Left ventricle myocardium inferior (tissue), 1 donor: Measurements from ENCODE around the gene WFIKKN1. TPM values are rescaled to one million over a fixed set of nuclear protein-coding genes. Genes with fewer than 3 reads are reported as not detected.

Source experiments
- DNase-seq: peaks from one replicate; pipeline ENCODE4 v3.0.0-alpha.2; 2020
- H3K27ac ChIP-seq: fragments of 200-600 bp; replicated peaks from 2 replicates; pipeline ENCODE4 v1.8.0; 2021
- H3K27me3 ChIP-seq: fragments of 200-600 bp; 2 replicates; pipeline ENCODE4 v1.8.0; 2021; ENCODE audit warnings: low read depth
- H3K36me3 ChIP-seq: fragments of 200-600 bp; 2 replicates; pipeline ENCODE4 v1.8.0; 2021
- H3K4me1 ChIP-seq: fragments of 200-600 bp; 2 replicates; pipeline ENCODE4 v1.8.0; 2021
- H3K4me3 ChIP-seq: fragments of 200-600 bp; 2 replicates; pipeline ENCODE4 v1.8.0; 2021; ENCODE audit warnings: mild to moderate bottlenecking, moderate library complexity
- H3K9me3 ChIP-seq: fragments of 200-600 bp; replicated peaks from 2 replicates; pipeline ENCODE4 v1.8.0; 2021
- CTCF ChIP-seq: fragments of 200-600 bp; IDR thresholded peaks from 2 replicates; pipeline ENCODE4 v1.8.0; 2021; ENCODE audit warnings: antibody characterized with exemption, mild to moderate bottlenecking, borderline replicate concordance
- intact Hi-C: fragments of 100-400 bp; cut with micrococcal nuclease; formaldehyde crosslinking; loops from one replicate; pipeline ENCODE4 v1.11.0; 2022
- total RNA-seq: library from RNA; stranded (reverse); fragmentation: NEBNext Ultra II Directional; extraction: Animal tissue kit (Norgen Biotek cat#: 25700); gene quantifications from one replicate; pipeline ENCODE4 v1.2.1, GENCODE V29; 2021
- donor health status: DM: no; HTN: yes; CAD: no; lungs with severe emphysema.

WFIKKN1 gene
- total RNA-seq, 1 donor from 2014 or later, result 0.14 TPM

DNA sequence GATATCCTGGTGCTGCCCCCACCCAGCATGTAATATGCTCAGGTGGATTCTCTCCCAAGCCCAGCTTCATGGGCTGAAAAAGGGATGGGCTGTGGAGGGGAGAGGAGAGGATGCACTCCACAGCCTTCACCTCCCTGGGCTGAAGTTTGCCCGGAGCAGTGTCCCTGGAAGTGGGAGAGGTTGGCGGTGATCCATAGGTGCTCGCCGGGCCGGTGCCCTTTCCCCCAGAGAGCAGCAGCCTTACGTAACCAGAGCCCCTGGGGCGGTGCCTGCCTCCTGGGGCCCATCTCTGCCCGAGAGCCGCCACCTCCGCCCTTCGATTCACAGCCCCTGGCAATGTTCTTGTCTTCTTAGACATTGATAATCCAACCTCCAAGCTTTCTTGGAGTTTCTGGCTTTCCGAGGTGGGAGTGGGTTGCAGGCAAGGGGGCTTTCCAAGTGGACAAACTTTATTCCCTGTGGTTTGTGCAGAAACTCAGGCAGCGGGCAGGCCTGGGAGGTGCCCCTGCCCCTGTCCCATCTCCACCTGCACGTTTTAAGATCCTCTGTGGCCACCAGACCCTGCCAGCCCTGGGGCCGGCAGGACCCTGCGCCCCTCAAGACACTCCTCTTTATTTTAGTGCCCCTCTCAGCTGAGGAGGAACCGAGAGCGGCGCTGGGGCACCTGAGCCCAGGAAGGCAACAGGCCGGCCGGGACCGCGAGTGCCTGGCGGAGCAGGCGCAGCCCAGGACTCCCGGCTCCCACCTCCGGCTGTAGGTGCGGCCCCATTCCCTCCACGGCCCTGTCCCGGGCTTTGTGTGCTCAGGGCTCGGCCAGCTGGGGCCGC, 15.3 kb downstream of the WFIKKN1 start:
- TF ChIP-seq CTCF, result no peak
- Histone ChIP-seq H3K9me3 (no peaks in the 10 kb centered on the region), H3K27me3 (no peaks in the 10 kb centered on the region), H3K27ac (peak overlapping the region; percentile 97), H3K4me3 (peak overlapping the region; percentile 87), H3K4me1 (peaks cover 89% of the 10 kb centered on the region), H3K36me3 (peaks cover 7% of the 10 kb centered on the region)
- peak; percentile 79 for DNase-seq
- intact Hi-C loops, result no loop called here

- no peak for TF ChIP-seq CTCF
- Histone ChIP-seq H3K9me3 (no peaks in the 10 kb centered on the region), H3K36me3 (peaks cover 7% of the 10 kb centered on the region), H3K4me1 (peaks cover 84% of the 10 kb centered on the region), H3K27me3 (no peaks in the 10 kb centered on the region), H3K4me3 (peak overlapping the region; percentile 87), H3K27ac (peak overlapping the region; percentile 97)
- no peak for DNase-seq
- intact Hi-C loops, result no loop called here
Observed at GRCh38 chr16:646679-647172, 15.9 kb downstream of the WFIKKN1 start.

DNA sequence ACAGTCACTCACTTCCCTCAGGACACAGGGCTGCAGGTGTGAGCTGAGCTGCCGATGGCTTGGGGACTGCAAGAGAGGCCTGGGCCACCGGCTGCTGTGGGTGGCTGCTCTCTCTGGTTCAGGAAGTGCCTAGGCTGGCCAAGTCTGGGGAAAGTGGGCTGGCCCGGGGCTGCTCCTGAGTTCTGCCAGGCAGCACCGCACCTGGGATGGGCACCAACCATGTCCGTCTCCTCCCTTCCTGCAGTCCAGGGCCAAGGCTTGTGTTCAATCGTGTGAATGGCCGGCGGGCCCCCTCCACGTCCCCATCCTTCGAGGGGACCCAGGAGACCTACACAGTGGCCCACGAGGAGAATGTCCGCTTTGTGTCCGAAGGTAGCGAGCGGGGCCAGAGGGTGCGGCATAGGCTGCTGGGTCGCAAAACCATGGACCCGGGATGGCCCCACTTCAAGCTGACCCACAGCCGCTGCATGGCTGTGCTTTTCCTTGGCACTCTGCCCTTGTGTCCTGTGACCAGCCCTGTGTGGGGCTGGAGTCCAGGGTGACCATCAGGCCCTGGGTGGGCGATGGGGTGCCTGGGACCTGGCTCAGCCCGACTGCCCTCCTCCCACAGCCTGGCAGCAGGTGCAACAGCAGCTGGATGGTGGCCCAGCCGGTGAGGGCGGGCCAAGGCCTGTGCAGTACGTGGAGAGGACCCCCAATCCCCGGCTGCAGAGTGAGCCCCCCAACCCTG, 16.6 kb downstream of the WFIKKN1 start:
- Histone ChIP-seq H3K4me3 (peak overlapping the region; percentile 87), H3K27ac (peak overlapping the region; percentile 97), H3K36me3 (peaks cover 7% of the 10 kb centered on the region), H3K9me3 (no peaks in the 10 kb centered on the region), H3K27me3 (no peaks in the 10 kb centered on the region), H3K4me1 (peaks cover 80% of the 10 kb centered on the region)
- intact Hi-C loops, result no loop called here
- no peak for DNase-seq
- no peak for TF ChIP-seq CTCF

- H3K4me1 ChIP-seq, result peaks cover 71% of the 10 kb centered on the region
Observed at GRCh38 chr16:648071-648780, 17.4 kb downstream of the WFIKKN1 start.

More at GRCh38 chr16:648071-648780, 17.4 kb downstream of the WFIKKN1 start:
- intact Hi-C loops, result no loop called here
- Histone ChIP-seq H3K27me3 (no peaks in the 10 kb centered on the region), H3K27ac (peak overlapping the region; percentile 97), H3K9me3 (no peaks in the 10 kb centered on the region), H3K36me3 (peaks cover 5% of the 10 kb centered on the region), H3K4me3 (peak overlapping the region; percentile 87)
- TF ChIP-seq CTCF, result peak; percentile 37
- DNase-seq, result no peak
